ENCODE results near the gene ASB13. TPM values are rescaled to one million over a fixed set of nuclear protein-coding genes. Genes with fewer than 3 reads are reported as not detected.
A peak's percentile ranks its signal among the peaks of the same experiment; 100 is the strongest.

ASB13 gene
- total RNA-seq, 1 experiment from 2014 or later = 25.9 TPM

DNA sequence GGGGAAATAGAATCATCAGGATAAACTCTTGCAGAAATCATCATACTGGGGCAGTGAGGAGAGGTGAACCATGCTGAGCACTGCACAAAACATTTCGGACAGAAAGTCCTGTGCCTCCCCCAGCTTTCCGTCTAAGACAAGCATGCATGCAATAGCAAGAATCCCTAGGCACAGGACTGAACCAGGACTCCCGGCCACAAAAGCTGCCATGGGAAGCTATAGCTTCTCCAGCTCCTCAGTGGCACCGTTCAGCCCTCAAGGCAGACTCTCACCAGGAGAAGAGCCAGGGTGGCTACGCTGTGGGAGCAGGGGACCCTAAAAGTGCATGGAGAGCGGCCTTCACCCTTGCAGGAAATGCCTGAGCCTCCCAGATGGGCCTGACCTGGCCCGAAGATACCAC, 70.8 kb downstream of the ASB13 start:
- CTCF ChIA-PET = no interaction called here
- RAD21 ChIA-PET (ENCODE audit: low non-redundant PET in 1 of 2, low total read pairs in 2 of 2, uncharacterized antibody in 2 of 2, unreplicated experiment in 2 of 2) = no interaction called here
- Histone ChIP-seq H3K9ac (ENCODE audit: low read length) (peak overlapping the region; percentile 33; the same call in 1 of the 2 replicates), H3K27me3 (ENCODE audit: insufficient read depth, low read length) (no peaks in the 10 kb centered on the region), H3K36me3 (ENCODE audit: control insufficient read depth in 1 of 2, insufficient read depth in 2 of 2, low read length in 2 of 2) (no peaks in the 10 kb centered on the region), H3K4me1 (ENCODE audit: control insufficient read depth in 1 of 2, insufficient read depth in 2 of 2, low read length in 2 of 2) (peaks cover 5 to 29% of the 10 kb centered on the region in 2 experiments), H3K79me2 (ENCODE audit: insufficient read depth, low read length) (no peaks in the 10 kb centered on the region), H3K9me2 (ENCODE audit: insufficient read depth) (no peaks in the 10 kb centered on the region), H3K4me3 (replicated peaks in 1 of 2; ENCODE audit: low read depth in 1 of 2, low read length in 2 of 2) (no peak overlapping the region; a peak in 1 of 4 replicates), H4K20me1 (ENCODE audit: insufficient read depth) (no peaks in the 10 kb centered on the region), H3K4me2 (ENCODE audit: low read length) (peak overlapping the region; percentile 60), H3K27ac (ENCODE audit: low read depth, low read length) (no peak overlapping the region), H2AFZ (ENCODE audit: low read depth, low read length, poor library complexity, severe bottlenecking) (peak overlapping the region; percentile 67), H3K9me3 (ENCODE audit: control insufficient read depth in 1 of 2, insufficient read depth in 1 of 2, low read depth in 1 of 2, low read length in 2 of 2) (no peaks in the 10 kb centered on the region)
- BruUV-seq (replicated peaks) = no TSS peak
- TF ChIP-seq, protein P1, sequence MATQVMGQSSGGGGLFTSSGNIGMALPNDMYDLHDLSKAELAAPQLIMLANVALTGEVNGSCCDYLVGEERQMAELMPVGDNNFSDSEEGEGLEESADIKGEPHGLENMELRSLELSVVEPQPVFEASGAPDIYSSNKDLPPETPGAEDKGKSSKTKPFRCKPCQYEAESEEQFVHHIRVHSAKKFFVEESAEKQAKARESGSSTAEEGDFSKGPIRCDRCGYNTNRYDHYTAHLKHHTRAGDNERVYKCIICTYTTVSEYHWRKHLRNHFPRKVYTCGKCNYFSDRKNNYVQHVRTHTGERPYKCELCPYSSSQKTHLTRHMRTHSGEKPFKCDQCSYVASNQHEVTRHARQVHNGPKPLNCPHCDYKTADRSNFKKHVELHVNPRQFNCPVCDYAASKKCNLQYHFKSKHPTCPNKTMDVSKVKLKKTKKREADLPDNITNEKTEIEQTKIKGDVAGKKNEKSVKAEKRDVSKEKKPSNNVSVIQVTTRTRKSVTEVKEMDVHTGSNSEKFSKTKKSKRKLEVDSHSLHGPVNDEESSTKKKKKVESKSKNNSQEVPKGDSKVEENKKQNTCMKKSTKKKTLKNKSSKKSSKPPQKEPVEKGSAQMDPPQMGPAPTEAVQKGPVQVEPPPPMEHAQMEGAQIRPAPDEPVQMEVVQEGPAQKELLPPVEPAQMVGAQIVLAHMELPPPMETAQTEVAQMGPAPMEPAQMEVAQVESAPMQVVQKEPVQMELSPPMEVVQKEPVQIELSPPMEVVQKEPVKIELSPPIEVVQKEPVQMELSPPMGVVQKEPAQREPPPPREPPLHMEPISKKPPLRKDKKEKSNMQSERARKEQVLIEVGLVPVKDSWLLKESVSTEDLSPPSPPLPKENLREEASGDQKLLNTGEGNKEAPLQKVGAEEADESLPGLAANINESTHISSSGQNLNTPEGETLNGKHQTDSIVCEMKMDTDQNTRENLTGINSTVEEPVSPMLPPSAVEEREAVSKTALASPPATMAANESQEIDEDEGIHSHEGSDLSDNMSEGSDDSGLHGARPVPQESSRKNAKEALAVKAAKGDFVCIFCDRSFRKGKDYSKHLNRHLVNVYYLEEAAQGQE (IDR thresholded peaks at IDR 0.05; ENCODE audit: low read depth) = no peak
- no peak for TF ChIP-seq POLR2AphosphoS5 (IDR thresholded peaks at IDR 0.05; ENCODE audit: low read depth, low read length)
- TF ChIP-seq, protein P2, sequence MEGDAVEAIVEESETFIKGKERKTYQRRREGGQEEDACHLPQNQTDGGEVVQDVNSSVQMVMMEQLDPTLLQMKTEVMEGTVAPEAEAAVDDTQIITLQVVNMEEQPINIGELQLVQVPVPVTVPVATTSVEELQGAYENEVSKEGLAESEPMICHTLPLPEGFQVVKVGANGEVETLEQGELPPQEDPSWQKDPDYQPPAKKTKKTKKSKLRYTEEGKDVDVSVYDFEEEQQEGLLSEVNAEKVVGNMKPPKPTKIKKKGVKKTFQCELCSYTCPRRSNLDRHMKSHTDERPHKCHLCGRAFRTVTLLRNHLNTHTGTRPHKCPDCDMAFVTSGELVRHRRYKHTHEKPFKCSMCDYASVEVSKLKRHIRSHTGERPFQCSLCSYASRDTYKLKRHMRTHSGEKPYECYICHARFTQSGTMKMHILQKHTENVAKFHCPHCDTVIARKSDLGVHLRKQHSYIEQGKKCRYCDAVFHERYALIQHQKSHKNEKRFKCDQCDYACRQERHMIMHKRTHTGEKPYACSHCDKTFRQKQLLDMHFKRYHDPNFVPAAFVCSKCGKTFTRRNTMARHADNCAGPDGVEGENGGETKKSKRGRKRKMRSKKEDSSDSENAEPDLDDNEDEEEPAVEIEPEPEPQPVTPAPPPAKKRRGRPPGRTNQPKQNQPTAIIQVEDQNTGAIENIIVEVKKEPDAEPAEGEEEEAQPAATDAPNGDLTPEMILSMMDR (IDR thresholded peaks at IDR 0.05 in 2 of 3, conservative IDR thresholded peaks at IDR 0.05 in 1 of 3; ENCODE audit: borderline replicate concordance in 1 of 3, insufficient read depth in 1 of 3, low read depth in 2 of 3, low read length in 2 of 3) = no peak
- no peak for TF ChIP-seq RAD21 (IDR thresholded peaks at IDR 0.05; ENCODE audit: low read depth)
- no peak for TF ChIP-seq SIN3A (IDR thresholded peaks at IDR 0.05; ENCODE audit: low read depth)
- TF ChIP-seq SRF (IDR thresholded peaks at IDR 0.05; ENCODE audit: low read depth) = no peak
- no peak for TF ChIP-seq ELF1 (IDR thresholded peaks at IDR 0.05; ENCODE audit: borderline replicate concordance, low read depth)
- TF ChIP-seq, protein P3, sequence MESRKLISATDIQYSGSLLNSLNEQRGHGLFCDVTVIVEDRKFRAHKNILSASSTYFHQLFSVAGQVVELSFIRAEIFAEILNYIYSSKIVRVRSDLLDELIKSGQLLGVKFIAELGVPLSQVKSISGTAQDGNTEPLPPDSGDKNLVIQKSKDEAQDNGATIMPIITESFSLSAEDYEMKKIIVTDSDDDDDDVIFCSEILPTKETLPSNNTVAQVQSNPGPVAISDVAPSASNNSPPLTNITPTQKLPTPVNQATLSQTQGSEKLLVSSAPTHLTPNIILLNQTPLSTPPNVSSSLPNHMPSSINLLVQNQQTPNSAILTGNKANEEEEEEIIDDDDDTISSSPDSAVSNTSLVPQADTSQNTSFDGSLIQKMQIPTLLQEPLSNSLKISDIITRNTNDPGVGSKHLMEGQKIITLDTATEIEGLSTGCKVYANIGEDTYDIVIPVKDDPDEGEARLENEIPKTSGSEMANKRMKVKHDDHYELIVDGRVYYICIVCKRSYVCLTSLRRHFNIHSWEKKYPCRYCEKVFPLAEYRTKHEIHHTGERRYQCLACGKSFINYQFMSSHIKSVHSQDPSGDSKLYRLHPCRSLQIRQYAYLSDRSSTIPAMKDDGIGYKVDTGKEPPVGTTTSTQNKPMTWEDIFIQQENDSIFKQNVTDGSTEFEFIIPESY (IDR thresholded peaks at IDR 0.05; ENCODE audit: extremely low read depth, insufficient replicate concordance, low read length) = no peak
- TF ChIP-seq EGR1 (IDR thresholded peaks at IDR 0.05; ENCODE audit: low read depth) = no peak
- TF ChIP-seq EZH2 (IDR thresholded peaks at IDR 0.05) = no peak
- TF ChIP-seq YY1 (IDR thresholded peaks at IDR 0.05; ENCODE audit: extremely low read depth, insufficient replicate concordance, low read depth, low read length) = no peak
- no peak for TF ChIP-seq POLR2A (IDR thresholded peaks at IDR 0.05; ENCODE audit: borderline replicate concordance, extremely low read depth, insufficient read depth, insufficient read length)
- no peak for TF ChIP-seq CEBPB (IDR thresholded peaks at IDR 0.05; ENCODE audit: low read depth)
- peak; percentile 17; the same call in 1 of the 2 replicates for ATAC-seq
- DNase-seq (ENCODE audit: low read depth, low spot score) = no peak
- intact Hi-C loops (cut with micrococcal nuclease) = no loop called here
- POLR2A ChIA-PET = no interaction called here

All from HCT116 (cell line).